NT2/D1 (cell line): ENCODE measurements around the gene DCBLD1.

Experiments
- SUZ12 ChIP-seq: IDR thresholded peaks from 2 replicates; pipeline ENCODE4 v1.6.1; 2011; ENCODE audit not compliant: insufficient read length, insufficient read depth; ENCODE audit errors: extremely low read depth
- YY1 ChIP-seq: IDR thresholded peaks from 2 replicates; pipeline ENCODE4 v1.6.1; 2011; ENCODE audit not compliant: insufficient read length, insufficient read depth
- ZNF274 ChIP-seq: IDR thresholded peaks from 2 replicates; pipeline ENCODE4 v1.6.1; 2011; ENCODE audit warnings: mild to moderate bottlenecking, low read depth, low read length

GRCh38 chr6:117515326-117515725, 32.9 kb downstream of the DCBLD1 start:
- TF ChIP-seq ZNF274 (no peak), YY1 (no peak), SUZ12 (no peak)
